Activated naive CD4-positive, alpha-beta T cell treated with anti-CD3 and anti-CD28 coated beads, Interleukin-2, amount 50 U/mL, for 24 hours (primary cell): Measurements from ENCODE around the gene NFKBIA.
"Not testable (repeated sequence)": the region's sequence is repeated elsewhere in the genome, so short reads cannot be mapped to it uniquely, and the experiment has no call there.

Experiments
- H3K27ac Mint-ChIP-seq: one replicate; pipeline ENCODE4 v1.8.0; 2021; ENCODE audit warnings: mild to moderate bottlenecking, mixed read lengths
- H3K27me3 Mint-ChIP-seq: one replicate; pipeline ENCODE4 v1.8.0; 2021; ENCODE audit warnings: mixed read lengths
- H3K36me3 Mint-ChIP-seq: one replicate; pipeline ENCODE4 v1.8.0; 2021; ENCODE audit warnings: mixed read lengths
- H3K4me1 Mint-ChIP-seq: one replicate; pipeline ENCODE4 v1.8.0; 2021; ENCODE audit warnings: mixed read lengths
- H3K4me3 Mint-ChIP-seq: one replicate; pipeline ENCODE4 v1.8.0; 2021; ENCODE audit warnings: mild to moderate bottlenecking, mixed read lengths
- H3K9me3 Mint-ChIP-seq: one replicate; pipeline ENCODE4 v1.8.0; 2021; ENCODE audit warnings: mixed read lengths

The NFKBIA gene

GRCh38 chr14:35401422-35402265, 2.9 kb downstream of the NFKBIA start:
- H3K4me3 Mint-ChIP-seq = peak overlapping the region; percentile 96
- H3K36me3 Mint-ChIP-seq = peaks cover 36% of the 10 kb centered on the region

GRCh38 chr14:35400648-35401421, 3.7 kb downstream of the NFKBIA start:
- Mint-ChIP-seq H3K4me3 (peak overlapping the region; percentile 96), H3K9me3 (no peaks in the 10 kb centered on the region), H3K27me3 (no peaks in the 10 kb centered on the region), H3K4me1 (peaks cover 42% of the 10 kb centered on the region), H3K36me3 (peaks cover 36% of the 10 kb centered on the region), H3K27ac (peak overlapping the region; percentile 88)

More at GRCh38 chr14:35401422-35402265, 2.9 kb downstream of the NFKBIA start:
- Mint-ChIP-seq H3K27ac (peak overlapping the region; percentile 99), H3K27me3 (no peaks in the 10 kb centered on the region), H3K4me1 (peaks cover 48% of the 10 kb centered on the region), H3K9me3 (no peaks in the 10 kb centered on the region)

GRCh38 chr14:35399083-35399937, 5.2 kb downstream of the NFKBIA start:
- peak overlapping the region; percentile 71 for H3K4me3 Mint-ChIP-seq
- peak overlapping the region; percentile 89 for H3K27ac Mint-ChIP-seq
- peaks cover 36% of the 10 kb centered on the region for H3K36me3 Mint-ChIP-seq
- no peaks in the 10 kb centered on the region for H3K27me3 Mint-ChIP-seq
- no peaks in the 10 kb centered on the region for H3K9me3 Mint-ChIP-seq
- peaks cover 35% of the 10 kb centered on the region for H3K4me1 Mint-ChIP-seq

- Mint-ChIP-seq H3K36me3 (peaks cover 30% of the 10 kb centered on the region), H3K9me3 (no peaks in the 10 kb centered on the region), H3K27ac (peak overlapping the region; percentile 94), H3K4me1 (peaks cover 40% of the 10 kb centered on the region), H3K27me3 (no peaks in the 10 kb centered on the region), H3K4me3 (peak overlapping the region; percentile 71)
Observed at GRCh38 chr14:35398071-35398584, 6.4 kb downstream of the NFKBIA start.

- not testable (repeated sequence) for H3K9me3 Mint-ChIP-seq, H3K27me3 Mint-ChIP-seq, H3K27ac Mint-ChIP-seq, H3K4me3 Mint-ChIP-seq
- peaks cover 15% of the 10 kb centered on the region for H3K36me3 Mint-ChIP-seq
- H3K4me1 Mint-ChIP-seq = peaks cover 40% of the 10 kb centered on the region
Observed at GRCh38 chr14:35396610-35397009, 7.9 kb downstream of the NFKBIA start.

GRCh38 chr14:35395283-35395682, 9.3 kb downstream of the NFKBIA start:
- no peaks in the 10 kb centered on the region for H3K9me3 Mint-ChIP-seq
- peaks cover 5% of the 10 kb centered on the region for H3K36me3 Mint-ChIP-seq
- no peak overlapping the region for H3K4me3 Mint-ChIP-seq
- H3K4me1 Mint-ChIP-seq = peaks cover 34% of the 10 kb centered on the region
- H3K27me3 Mint-ChIP-seq = no peaks in the 10 kb centered on the region
- H3K27ac Mint-ChIP-seq = no peak overlapping the region

- H3K27ac Mint-ChIP-seq = peak overlapping the region; percentile 15
- H3K9me3 Mint-ChIP-seq = no peaks in the 10 kb centered on the region
- no peaks in the 10 kb centered on the region for H3K27me3 Mint-ChIP-seq
- peaks cover 29% of the 10 kb centered on the region for H3K4me1 Mint-ChIP-seq
- H3K36me3 Mint-ChIP-seq = peaks cover 5% of the 10 kb centered on the region
- no peak overlapping the region for H3K4me3 Mint-ChIP-seq
Observed at GRCh38 chr14:35394326-35395013, 10.1 kb downstream of the NFKBIA start.

- H3K36me3 Mint-ChIP-seq = peaks cover 1% of the 10 kb centered on the region
- no peak overlapping the region for H3K27ac Mint-ChIP-seq
- H3K27me3 Mint-ChIP-seq = no peaks in the 10 kb centered on the region
- no peaks in the 10 kb centered on the region for H3K9me3 Mint-ChIP-seq
- H3K4me3 Mint-ChIP-seq = no peak overlapping the region
- H3K4me1 Mint-ChIP-seq = peaks cover 23% of the 10 kb centered on the region
Observed at GRCh38 chr14:35393826-35394225, 10.7 kb downstream of the NFKBIA start.

- H3K27me3 Mint-ChIP-seq = no peaks in the 10 kb centered on the region
- no peaks in the 10 kb centered on the region for H3K36me3 Mint-ChIP-seq
- H3K4me1 Mint-ChIP-seq = peaks cover 10% of the 10 kb centered on the region
- H3K9me3 Mint-ChIP-seq = no peaks in the 10 kb centered on the region
- no peak overlapping the region for H3K4me3 Mint-ChIP-seq
- H3K27ac Mint-ChIP-seq = no peak overlapping the region
Observed at GRCh38 chr14:35392103-35392502, 12.4 kb downstream of the NFKBIA start.

GRCh38 chr14:35391388-35391710, 13.2 kb downstream of the NFKBIA start:
- Mint-ChIP-seq H3K4me3 (no peak overlapping the region), H3K9me3 (no peaks in the 10 kb centered on the region), H3K27me3 (no peaks in the 10 kb centered on the region), H3K27ac (no peak overlapping the region), H3K4me1 (peaks cover 5% of the 10 kb centered on the region), H3K36me3 (no peaks in the 10 kb centered on the region)

GRCh38 chr14:35390577-35391387, 13.8 kb downstream of the NFKBIA start:
- Mint-ChIP-seq H3K9me3 (no peaks in the 10 kb centered on the region), H3K4me3 (no peak overlapping the region), H3K4me1 (peaks cover 5% of the 10 kb centered on the region), H3K27me3 (no peaks in the 10 kb centered on the region), H3K36me3 (no peaks in the 10 kb centered on the region), H3K27ac (no peak overlapping the region)

GRCh38 chr14:35389315-35389667, 15.3 kb downstream of the NFKBIA start:
- Mint-ChIP-seq H3K27me3 (no peaks in the 10 kb centered on the region), H3K4me3 (no peak overlapping the region)

GRCh38 chr14:35388656-35389314, 15.8 kb downstream of the NFKBIA start:
- Mint-ChIP-seq H3K27ac (no peak overlapping the region), H3K9me3 (no peaks in the 10 kb centered on the region), H3K4me3 (no peak overlapping the region), H3K27me3 (no peaks in the 10 kb centered on the region), H3K4me1 (peaks cover 2% of the 10 kb centered on the region), H3K36me3 (no peaks in the 10 kb centered on the region)

More at GRCh38 chr14:35389315-35389667, 15.3 kb downstream of the NFKBIA start:
- Mint-ChIP-seq H3K4me1 (peaks cover 5% of the 10 kb centered on the region), H3K27ac (no peak overlapping the region), H3K36me3 (no peaks in the 10 kb centered on the region), H3K9me3 (no peaks in the 10 kb centered on the region)
